ENCODE results near the gene CCDC142. TPM values are rescaled to one million over a fixed set of nuclear protein-coding genes. Genes with fewer than 3 reads are reported as not detected.
A peak's percentile ranks its signal among the peaks of the same experiment; 100 is the strongest.

The CCDC142 gene
- total RNA-seq, 1 donor from 2014 or later: 39.9 TPM

DNA sequence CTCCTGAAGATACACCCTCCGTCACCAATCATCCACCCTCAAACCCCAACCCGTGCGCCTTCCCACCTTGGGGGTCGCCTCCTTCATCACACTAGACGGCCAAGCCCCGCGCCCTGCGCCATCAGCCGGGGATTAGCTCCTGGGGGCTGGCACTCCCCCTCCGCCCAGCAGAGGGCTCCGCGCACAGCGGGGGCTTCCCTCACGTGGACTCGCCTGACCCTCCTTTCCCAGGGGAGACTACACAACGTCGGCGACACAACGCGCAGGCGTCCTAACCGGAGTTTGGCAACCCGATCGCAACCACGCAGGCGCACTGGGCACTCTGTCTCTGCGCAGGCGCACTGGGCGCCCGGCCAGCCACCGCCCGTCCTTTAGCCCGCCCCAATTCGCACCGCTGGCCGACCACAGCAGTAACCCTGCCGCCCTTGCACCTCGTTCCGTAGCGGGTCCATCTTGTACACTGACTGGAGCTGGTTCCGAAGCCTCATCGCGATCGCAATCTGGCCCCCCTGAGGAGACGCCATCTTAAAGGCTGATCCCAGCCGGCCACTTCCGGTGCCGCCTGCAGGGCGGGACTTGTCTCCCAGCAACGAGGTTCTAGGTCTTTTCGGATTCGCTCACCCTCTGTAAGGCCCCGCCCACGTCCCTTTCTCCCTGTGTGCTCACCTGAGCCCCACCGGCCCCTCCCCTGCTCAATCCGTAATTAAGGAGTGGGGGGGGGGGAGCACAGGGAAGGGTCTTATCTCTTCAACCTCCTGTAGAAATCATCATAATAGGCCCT is 24.5 kb upstream of the CCDC142 start, which contains the start of gene PCGF1:
Gene PCGF1, minus strand, starts transcription at position 551 of the 781 bp plus-strand sequence. Its CDS starts 27 bp downstream, at position 524.
- H3K4me3 Mint-ChIP-seq (ENCODE audit: low read depth): peak within 1 kb of the TSS; percentile 99
- peak; percentile 94 for DNase-seq (ENCODE audit: low spot score, unreplicated experiment)
- peaks cover 12% of the 10 kb centered on the region for H3K36me3 Mint-ChIP-seq (ENCODE audit: insufficient read depth)
- TF ChIP-seq, protein P1, sequence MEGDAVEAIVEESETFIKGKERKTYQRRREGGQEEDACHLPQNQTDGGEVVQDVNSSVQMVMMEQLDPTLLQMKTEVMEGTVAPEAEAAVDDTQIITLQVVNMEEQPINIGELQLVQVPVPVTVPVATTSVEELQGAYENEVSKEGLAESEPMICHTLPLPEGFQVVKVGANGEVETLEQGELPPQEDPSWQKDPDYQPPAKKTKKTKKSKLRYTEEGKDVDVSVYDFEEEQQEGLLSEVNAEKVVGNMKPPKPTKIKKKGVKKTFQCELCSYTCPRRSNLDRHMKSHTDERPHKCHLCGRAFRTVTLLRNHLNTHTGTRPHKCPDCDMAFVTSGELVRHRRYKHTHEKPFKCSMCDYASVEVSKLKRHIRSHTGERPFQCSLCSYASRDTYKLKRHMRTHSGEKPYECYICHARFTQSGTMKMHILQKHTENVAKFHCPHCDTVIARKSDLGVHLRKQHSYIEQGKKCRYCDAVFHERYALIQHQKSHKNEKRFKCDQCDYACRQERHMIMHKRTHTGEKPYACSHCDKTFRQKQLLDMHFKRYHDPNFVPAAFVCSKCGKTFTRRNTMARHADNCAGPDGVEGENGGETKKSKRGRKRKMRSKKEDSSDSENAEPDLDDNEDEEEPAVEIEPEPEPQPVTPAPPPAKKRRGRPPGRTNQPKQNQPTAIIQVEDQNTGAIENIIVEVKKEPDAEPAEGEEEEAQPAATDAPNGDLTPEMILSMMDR (IDR thresholded peaks at IDR 0.05; ENCODE audit: unreplicated experiment): peak; percentile 65
- H3K4me1 Mint-ChIP-seq (ENCODE audit: low read depth): peaks cover 29% of the 10 kb centered on the region
- H3K27ac Mint-ChIP-seq: peak within 1 kb of the TSS; percentile 100
- no peaks in the 10 kb centered on the region for H3K9me3 Mint-ChIP-seq (ENCODE audit: low read depth)
- H3K27me3 Mint-ChIP-seq: peaks cover 29% of the 10 kb centered on the region

DNA sequence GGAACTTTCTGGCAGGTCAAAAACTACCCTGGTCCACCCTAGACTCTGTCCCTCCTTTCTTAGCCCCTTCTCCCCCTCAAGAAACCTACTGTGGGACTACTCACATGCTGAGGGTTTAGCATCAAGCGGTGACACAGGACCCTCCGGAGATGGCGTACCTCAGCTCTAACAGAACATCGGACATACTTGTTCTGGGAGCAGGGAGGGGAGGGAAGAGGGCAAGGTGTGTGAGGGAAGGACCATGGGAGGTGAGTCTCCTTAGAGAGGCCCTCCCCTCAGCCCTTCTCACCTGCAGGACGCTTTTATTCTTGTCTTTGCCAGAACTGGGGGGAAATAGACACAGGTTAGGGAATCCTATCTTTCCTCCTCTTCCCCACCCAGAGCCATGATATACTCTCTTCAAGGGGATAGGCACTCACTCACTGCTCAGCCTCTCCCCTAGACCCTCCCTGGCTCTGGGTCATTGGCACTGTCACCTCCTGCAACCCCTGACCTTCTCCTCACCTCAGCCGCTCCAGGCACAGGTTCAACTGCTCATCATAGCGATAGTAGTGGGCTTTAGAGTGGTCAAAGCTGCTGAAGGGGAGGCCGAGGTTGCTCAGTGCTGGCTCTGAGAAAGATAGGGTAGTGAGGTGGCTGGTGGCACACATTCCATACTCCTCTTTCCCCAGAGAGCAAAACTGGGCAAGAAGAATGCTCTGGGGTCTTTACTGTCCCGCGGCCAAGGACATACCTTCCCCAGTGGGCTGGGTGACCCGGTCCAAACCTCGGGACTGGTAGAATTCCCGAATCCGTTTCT is 22.8 kb upstream of the CCDC142 start:
- Mint-ChIP-seq H3K9me3 (ENCODE audit: low read depth) (no peaks in the 10 kb centered on the region), H3K27me3 (peaks cover 16% of the 10 kb centered on the region), H3K4me1 (ENCODE audit: low read depth) (peaks cover 38% of the 10 kb centered on the region), H3K4me3 (ENCODE audit: low read depth) (peak overlapping the region; percentile 16), H3K27ac (peak overlapping the region; percentile 54), H3K36me3 (ENCODE audit: insufficient read depth) (peaks cover 12% of the 10 kb centered on the region)
- no peak for DNase-seq (ENCODE audit: low spot score, unreplicated experiment)
- TF ChIP-seq, protein P1 (IDR thresholded peaks at IDR 0.05; ENCODE audit: unreplicated experiment): no peak

DNA sequence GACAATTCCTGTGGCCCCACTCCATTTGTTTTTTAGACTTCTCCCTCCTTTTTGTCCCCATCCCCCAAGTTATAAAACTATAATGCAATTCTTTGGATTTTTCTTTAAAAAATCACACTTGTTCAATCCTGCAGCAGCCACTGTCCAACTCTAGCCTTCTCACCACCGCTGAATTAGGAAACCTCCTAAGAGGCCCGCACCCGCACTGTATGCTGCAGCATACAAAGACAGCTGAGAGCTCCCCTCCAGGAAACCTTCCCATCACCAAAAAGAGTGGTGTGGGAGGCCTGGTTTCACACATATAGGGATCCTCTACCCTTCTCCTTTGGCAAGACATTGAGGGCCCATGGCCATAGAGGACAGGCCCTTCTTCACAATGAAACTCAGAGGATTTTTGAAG is 21.8 kb upstream of the CCDC142 start:
- Mint-ChIP-seq H3K36me3 (ENCODE audit: insufficient read depth) (peaks cover 12% of the 10 kb centered on the region), H3K9me3 (ENCODE audit: low read depth) (no peaks in the 10 kb centered on the region), H3K4me3 (ENCODE audit: low read depth) (peak overlapping the region; percentile 77), H3K27ac (peak overlapping the region; percentile 62), H3K4me1 (ENCODE audit: low read depth) (peaks cover 41% of the 10 kb centered on the region), H3K27me3 (peaks cover 13% of the 10 kb centered on the region)
- DNase-seq (ENCODE audit: low spot score, unreplicated experiment): no peak
- TF ChIP-seq, protein P1 (IDR thresholded peaks at IDR 0.05; ENCODE audit: unreplicated experiment): no peak

DNA sequence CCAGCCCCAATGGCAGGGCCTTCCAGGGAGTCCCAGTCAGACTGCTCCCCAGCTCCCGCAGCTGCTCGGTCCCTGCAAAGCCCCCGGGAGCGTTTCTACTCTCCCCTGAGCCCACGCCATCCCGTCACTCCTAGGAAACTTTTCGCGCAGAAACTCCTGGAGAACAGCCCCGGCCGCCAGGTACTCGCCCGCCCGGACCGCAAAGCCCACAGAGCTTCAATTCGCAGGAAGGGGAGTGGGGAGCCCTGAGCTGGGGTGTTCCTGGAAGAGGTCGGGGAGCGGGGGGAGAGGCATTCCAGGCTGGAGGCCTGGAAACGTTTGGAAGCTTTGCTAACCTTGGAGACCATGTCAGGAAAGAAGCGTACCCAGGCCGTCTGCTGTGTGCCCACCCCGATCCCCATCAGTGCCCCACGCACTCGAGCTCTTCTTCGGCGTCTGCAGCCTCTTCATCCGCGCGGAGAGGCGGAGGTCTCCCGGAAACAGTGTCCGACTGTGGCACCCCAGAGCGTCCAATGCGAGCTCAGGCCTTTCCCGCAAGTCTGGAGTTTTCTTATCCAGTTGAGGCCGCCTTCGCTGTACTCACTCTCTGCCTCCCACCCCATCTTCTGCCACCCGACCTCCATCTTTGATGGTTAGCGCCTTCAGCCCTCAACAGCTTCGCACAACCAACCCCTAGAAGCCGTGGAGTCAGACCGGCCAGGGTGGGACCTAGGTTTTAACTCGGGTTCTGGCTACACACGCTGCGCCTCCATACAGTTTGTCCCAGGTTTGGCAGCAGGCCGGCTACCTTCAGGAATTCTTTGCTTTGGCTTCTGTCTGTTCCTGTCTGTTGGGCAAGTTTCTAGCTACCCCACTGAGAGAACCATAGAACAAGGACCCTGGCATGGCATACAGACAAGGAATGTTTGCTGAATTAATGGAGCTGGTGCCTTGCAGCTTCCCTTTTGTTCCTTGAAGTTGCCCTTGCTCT is 21.0 kb upstream of the CCDC142 start:
- Mint-ChIP-seq H3K36me3 (ENCODE audit: insufficient read depth) (peaks cover 12% of the 10 kb centered on the region), H3K4me3 (ENCODE audit: low read depth) (peak overlapping the region; percentile 77), H3K4me1 (ENCODE audit: low read depth) (peaks cover 44% of the 10 kb centered on the region), H3K27me3 (peaks cover 15% of the 10 kb centered on the region), H3K9me3 (ENCODE audit: low read depth) (no peaks in the 10 kb centered on the region), H3K27ac (peak overlapping the region; percentile 94)
- no peak for DNase-seq (ENCODE audit: low spot score, unreplicated experiment)
- TF ChIP-seq, protein P1 (IDR thresholded peaks at IDR 0.05; ENCODE audit: unreplicated experiment): no peak
